NCI-H82 treated with DMSO at 0.1 percent for 48 hours (cell line): ENCODE measurements around the gene ZNF841.
"Not testable (repeated sequence)": the region's sequence is repeated elsewhere in the genome, so short reads cannot be mapped to it uniquely, and the experiment has no call there.

Experiments used
- DNase-seq: peaks from one replicate; lab custom pipeline; 2025; ENCODE audit not compliant: unreplicated experiment; lab: John Stamatoyannopoulos, UW

The ZNF841 gene

GRCh38 chr19:52069653-52070052, 25.9 kb downstream of the ZNF841 start:
- no peak for DNase-seq

- DNase-seq = no peak
These were observed 29.2 kb downstream of the ZNF841 start for GRCh38 chr19:52066258-52066863.

- no peak for DNase-seq
These were observed 30.2 kb downstream of the ZNF841 start for GRCh38 chr19:52065399-52065798.

GRCh38 chr19:52056480-52056879, 39.1 kb downstream of the ZNF841 start:
- not testable (repeated sequence) for DNase-seq

GRCh38 chr19:52051736-52052135, 43.8 kb downstream of the ZNF841 start:
- not testable (repeated sequence) for DNase-seq

GRCh38 chr19:52048555-52049501, 46.7 kb downstream of the ZNF841 start, which contains the start of gene ZNF432:
Gene ZNF432 (minus strand): TSS chr19:52048838. CDS start chr19:52046868, 1,970 bp downstream.
- DNase-seq = peak; percentile 80

GRCh38 chr19:52039169-52039568, 56.4 kb downstream of the ZNF841 start:
- no peak for DNase-seq

GRCh38 chr19:52034051-52034728, 61.4 kb downstream of the ZNF841 start:
- DNase-seq = no peak

- peak; percentile 33 for DNase-seq
These were observed 66.8 kb downstream of the ZNF841 start for GRCh38 chr19:52028780-52029123.

- peak; percentile 64 for DNase-seq
These were observed 67.4 kb downstream of the ZNF841 start, which contains the start of gene ZNF614 for GRCh38 chr19:52028027-52028779. Gene ZNF614 (minus strand): TSS chr19:52028379. CDS start chr19:52025745, 2,634 bp downstream.

- not testable (repeated sequence) for DNase-seq
These were observed 69.1 kb downstream of the ZNF841 start for GRCh38 chr19:52026255-52026990.

- DNase-seq = not testable (repeated sequence)
These were observed 71.1 kb downstream of the ZNF841 start for GRCh38 chr19:52024478-52024877.

GRCh38 chr19:52022193-52022592, 73.4 kb downstream of the ZNF841 start:
- no peak for DNase-seq

GRCh38 chr19:52020506-52020905, 75.1 kb downstream of the ZNF841 start:
- DNase-seq = no peak
